GM10248 (cell line): Measurements from ENCODE around the gene MPHOSPH10.
A peak's percentile ranks its signal among the peaks of the same experiment; 100 is the strongest.

ENCODE experiments used
- CTCF ChIA-PET: fragments of 300-600 bp; sonication (Branson Sonifier 250); formaldehyde crosslinking; extraction: SDS; loops from one replicate; lab custom pipeline; 2021; ENCODE audit warnings: antibody characterized with exemption; lab: Yijun Ruan, JAX
- POLR2A ChIA-PET: fragments of 350-650 bp; sonication (Branson Sonifier 250); formaldehyde crosslinking; extraction: SDS; loops from one replicate; lab custom pipeline; 2020; ENCODE audit warnings: antibody characterized with exemption; lab: Yijun Ruan, JAX
- DNase-seq: peaks from one replicate; pipeline ENCODE4 v3.0.0; 2012; ENCODE audit errors: extremely low spot score
- CTCF ChIP-seq: IDR thresholded peaks from 2 replicates; pipeline ENCODE4 v1.5.1; 2012; ENCODE audit warnings: mild to moderate bottlenecking, low read depth; ENCODE audit errors: extremely low read depth, missing control alignments, control extremely low read depth

The MPHOSPH10 gene

GRCh38 chr2:71154279-71154678 is 23.8 kb downstream of the MPHOSPH10 start:
- TF ChIP-seq CTCF = no peak
- POLR2A ChIA-PET = interaction anchor here (1.2 kb wide), 1 partner anchor 73 kb away, joined by 3 read pairs; the partner anchor contains the start of gene PAIP2B
- CTCF ChIA-PET = interaction anchor here (0.7 to 6.6 kb wide), 21 partner anchors 8 to 199 kb away, joined by 3 to 53 read pairs (median 4); partner anchors contain the start of genes NAGK and ZNF638
- no peak for DNase-seq

DNA sequence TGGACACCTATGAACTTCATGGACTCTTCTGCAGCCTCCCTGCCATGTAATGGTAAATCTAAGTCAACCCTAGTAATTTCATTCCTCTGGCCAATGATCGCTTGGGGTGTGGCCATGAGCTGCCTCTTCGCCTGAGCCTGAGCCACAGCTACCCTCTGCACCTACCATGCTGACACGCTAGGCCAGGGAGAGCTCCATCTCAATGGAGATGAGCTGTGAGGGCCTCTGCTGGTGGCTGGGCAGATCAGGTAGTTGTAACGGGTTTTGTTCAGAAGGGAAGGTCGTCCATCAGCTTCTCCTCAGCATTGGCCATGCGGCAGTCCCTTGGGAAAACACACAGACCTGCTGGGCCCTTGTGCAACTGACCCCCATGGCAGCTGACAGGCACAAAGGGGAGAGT is 24.4 kb downstream of the MPHOSPH10 start:
- POLR2A ChIA-PET = interaction anchor here (0.5 to 1.2 kb wide), 2 partner anchors 72 to 857 kb away, joined by 3 read pairs; partner anchors contain the start of gene PAIP2B
- DNase-seq = peak; percentile 79
- TF ChIP-seq CTCF = peak; percentile 62
- CTCF ChIA-PET = interaction anchor here (0.7 to 6.6 kb wide), 21 partner anchors 8 to 199 kb away, joined by 3 to 53 read pairs (median 5); partner anchors contain the start of genes NAGK and ZNF638

- DNase-seq = no peak
- TF ChIP-seq CTCF = no peak
- CTCF ChIA-PET = interaction anchor here (0.7 to 6.6 kb wide), 21 partner anchors 9 to 362 kb away, joined by 3 to 53 read pairs (median 5); partner anchors contain the start of gene NAGK
- POLR2A ChIA-PET = no interaction called here
These were observed 25.4 kb downstream of the MPHOSPH10 start for GRCh38 chr2:71155846-71156245.

GRCh38 chr2:71156573-71156972 is 26.1 kb downstream of the MPHOSPH10 start:
- POLR2A ChIA-PET = no interaction called here
- no peak for TF ChIP-seq CTCF
- CTCF ChIA-PET = interaction anchor here (0.7 to 6.6 kb wide), 19 partner anchors 8 to 361 kb away, joined by 3 to 53 read pairs (median 6); partner anchors contain the start of gene NAGK
- DNase-seq = no peak

GRCh38 chr2:71157124-71157793 is 26.8 kb downstream of the MPHOSPH10 start:
- peak; percentile 63 for TF ChIP-seq CTCF
- ChIA-PET CTCF (interaction anchor here (1.0 to 6.6 kb wide), 14 partner anchors 9 to 353 kb away, joined by 3 to 53 read pairs (median 6); partner anchors contain the start of gene NAGK), POLR2A (no interaction called here)
- peak; percentile 63 for DNase-seq

GRCh38 chr2:71166812-71167211 is 36.4 kb downstream of the MPHOSPH10 start:
- TF ChIP-seq CTCF = no peak
- ChIA-PET CTCF (no interaction called here), POLR2A (no interaction called here)
- DNase-seq = no peak
